ENCODE results near the gene RASAL2.
"Not testable (repeated sequence)": the region's sequence is repeated elsewhere in the genome, so short reads cannot be mapped to it uniquely, and the experiment has no call there.

The RASAL2 gene

DNA sequence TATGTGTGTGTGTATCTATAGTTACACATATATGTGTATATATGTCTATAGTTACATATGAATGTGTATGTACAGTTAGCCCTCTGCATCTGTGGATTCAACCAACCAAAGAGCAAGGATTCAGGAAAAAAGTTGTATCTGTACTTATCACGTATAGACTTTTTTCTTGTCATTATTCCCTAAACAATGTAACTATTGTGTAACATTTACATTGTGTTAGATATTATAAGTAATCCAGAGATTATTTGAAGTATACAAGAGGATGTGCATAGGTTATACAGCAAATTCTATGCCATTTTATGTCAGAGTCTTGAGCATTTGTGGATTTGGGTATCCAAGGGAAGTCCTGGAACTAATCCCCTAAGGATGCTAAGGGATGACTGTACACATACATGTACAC is 71.3 kb downstream of the RASAL2 start:
- no peak for DNase-seq (ENCODE audit: low read depth in 2 of 2)

DNA sequence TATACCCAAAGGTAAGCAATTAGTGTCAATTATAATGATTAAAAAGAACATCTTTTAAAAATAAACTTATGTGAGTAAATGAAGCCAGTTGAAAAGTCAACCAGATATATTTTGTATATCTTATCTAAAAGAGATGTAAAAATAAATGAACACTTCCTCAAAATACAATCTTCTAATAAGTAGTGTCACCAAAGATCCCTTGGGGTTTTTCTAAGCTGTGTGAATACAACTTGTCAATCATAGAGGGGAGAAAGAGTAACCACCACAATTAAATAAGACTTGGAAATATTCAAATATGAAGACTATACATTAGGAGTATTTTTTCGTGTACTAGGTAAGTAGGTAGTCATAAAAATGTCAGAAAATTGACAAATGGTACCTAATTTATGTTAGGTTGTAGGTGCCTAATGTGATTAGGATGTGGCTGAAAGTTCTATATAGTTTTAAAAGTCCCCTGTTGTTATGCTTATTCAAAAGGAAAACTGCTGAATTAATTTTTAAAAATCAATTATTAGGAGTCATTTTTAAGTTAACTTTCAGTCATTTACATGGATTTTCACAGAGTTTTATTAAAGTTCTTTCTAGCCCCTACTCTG is 72.6 kb downstream of the RASAL2 start:
- no peak for DNase-seq (ENCODE audit: low read depth in 2 of 2)

DNA sequence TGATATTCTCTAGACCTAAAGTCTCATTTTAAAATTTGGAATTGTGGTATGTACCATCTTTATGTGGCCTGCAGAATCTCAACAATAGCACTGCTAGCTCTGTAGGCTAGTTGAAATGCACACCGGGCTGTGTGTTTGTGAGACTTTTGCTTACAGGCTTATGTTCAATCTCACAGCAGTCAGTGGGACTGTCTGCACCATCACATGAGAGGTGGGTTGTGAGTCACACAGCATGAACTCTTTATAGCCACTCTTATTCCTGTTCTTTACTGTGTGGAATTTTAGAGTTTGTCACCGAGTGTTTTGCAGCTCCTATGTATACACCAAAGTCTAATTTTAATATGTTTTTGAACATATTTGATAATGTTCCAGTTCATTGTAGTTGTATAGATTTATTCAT is 74.6 kb downstream of the RASAL2 start:
- DNase-seq (ENCODE audit: low read depth in 2 of 2): no peak

DNA sequence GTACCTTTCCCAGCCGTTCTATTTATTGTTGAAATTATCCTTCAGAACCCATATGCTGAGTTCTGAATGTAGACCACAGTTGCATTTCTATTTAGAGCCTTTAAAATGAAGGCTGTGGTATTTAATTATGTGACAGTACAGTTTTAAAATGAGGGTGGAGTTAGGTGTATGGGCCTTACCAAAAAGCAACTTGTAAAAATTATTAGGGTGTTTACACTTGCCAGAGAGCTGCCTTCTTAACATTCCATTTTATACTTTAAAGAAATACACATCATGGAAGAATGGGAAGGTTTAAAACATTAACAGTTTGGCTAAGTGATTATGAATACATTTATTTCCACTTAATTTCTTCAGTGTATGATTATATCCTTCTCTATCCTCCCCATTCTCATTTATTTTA is 75.7 kb downstream of the RASAL2 start:
- DNase-seq (ENCODE audit: low read depth in 2 of 2): no peak

DNA sequence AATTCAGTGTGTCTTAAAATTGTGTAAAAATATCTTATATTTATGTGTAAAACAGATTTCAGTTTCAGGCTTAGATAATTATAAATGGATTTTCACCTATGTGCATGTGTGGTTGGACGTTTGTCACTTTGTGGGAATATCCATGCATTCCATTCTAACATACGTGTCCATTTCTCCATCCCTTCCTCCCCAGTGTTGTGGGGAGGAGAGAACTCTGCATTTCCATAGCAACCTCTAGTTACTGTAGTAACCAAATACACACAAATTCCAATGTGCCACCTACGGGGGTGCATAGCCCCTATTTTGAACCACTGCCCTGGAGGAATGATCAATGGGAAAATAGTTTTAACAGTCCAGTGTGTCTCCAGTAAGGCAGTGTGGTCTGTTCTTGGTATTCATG is 79.0 kb downstream of the RASAL2 start:
- DNase-seq (ENCODE audit: low read depth in 2 of 2): no peak

DNA sequence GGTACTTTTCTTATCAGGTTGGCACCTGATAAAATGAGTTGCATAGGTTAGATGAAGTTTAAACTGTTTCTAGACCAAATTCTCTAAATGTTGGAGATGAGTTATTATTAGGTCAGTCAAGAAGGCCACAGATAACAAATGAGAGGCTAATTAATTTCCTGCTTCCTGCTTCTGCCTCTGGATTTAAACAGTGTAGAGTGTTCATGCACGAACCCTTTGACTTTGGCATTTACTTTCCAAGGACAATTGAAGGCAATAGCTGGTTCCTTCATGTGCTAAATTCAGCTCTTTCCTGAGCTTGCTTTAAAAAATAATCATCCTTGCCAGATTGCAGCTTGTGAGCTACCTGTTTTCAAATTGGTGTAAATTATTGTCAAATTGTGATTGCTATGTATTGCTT is 80.6 kb downstream of the RASAL2 start:
- DNase-seq (ENCODE audit: low read depth in 2 of 2): no peak

DNA sequence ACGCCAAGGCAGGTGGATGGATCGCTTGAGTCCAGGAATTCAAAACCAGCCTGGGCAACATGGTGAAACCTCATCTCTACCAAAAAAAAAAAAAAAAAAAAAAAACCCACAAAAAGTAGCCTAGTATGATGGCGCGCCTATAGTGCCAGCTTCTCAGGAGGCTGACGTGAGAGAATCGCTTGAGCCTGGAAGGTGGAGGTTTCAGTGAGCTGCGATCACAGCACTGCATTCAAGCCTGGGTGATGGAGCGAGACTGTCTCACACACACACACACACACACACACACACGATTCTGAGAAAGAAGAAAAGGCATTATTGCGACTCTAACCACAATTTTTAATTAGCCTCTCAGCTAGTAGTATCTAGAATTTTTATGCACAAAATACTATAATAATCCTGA is 86.5 kb downstream of the RASAL2 start:
- no peak for DNase-seq (ENCODE audit: low read depth in 2 of 2)

DNA sequence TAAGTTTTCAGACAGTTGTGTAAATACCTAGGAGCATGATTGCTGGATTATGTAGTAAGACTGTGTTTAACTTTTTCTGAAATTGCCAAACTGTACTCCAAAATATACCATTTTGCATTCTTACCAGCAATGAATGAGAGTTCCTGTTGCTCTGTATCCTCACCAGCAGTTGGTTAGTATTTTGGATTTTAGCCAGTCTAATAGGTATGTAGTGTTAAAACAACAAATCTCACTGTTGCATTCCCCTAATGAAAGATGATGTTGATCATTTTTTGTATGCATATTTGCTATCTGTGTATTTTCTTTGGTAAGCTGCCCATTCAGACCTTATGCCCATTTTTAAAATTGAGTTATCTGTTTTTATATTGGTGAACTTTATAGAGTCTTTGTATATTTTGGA is 89.9 kb downstream of the RASAL2 start:
- DNase-seq (ENCODE audit: low read depth in 2 of 2): no peak

DNA sequence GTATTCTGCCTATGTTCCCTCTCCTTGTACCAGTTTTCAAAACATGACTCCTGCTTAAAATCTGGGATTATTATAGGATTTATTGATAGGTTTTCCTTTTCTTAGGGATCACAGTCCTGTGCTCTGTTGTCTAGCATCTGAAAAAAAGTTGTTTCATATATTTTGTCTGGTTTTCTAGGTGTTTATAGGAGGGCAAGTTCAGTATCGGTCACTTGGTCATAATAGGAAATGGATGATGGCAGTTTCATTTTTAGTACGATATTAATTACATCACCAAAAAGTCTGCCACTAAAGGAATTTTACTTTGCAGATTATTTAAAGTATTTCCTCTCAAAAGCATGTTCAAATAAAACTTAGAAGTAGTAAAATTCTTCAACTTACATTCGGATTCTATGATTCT is 94.4 kb downstream of the RASAL2 start:
- no peak for DNase-seq (ENCODE audit: low read depth in 2 of 2)

DNA sequence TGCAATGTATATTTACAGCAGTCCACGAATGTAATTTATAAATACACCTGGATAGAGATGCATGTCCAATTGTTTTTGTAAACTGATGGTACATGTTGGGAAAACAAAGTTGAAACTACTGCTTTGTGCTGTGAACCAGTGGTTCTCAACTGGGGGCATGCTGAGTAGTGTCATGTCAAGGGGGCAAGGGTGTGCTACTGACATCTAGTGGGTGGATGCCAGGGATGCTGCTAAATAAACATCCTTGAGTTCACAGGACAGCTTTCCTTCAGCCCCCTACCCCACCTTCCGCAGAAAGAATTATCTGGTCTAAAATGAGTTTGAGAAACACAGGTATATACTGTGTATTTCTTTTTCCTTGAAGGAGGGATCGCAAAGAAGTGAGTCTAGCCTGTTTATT is 95.9 kb downstream of the RASAL2 start:
- DNase-seq (ENCODE audit: low read depth in 2 of 2): no peak

DNA sequence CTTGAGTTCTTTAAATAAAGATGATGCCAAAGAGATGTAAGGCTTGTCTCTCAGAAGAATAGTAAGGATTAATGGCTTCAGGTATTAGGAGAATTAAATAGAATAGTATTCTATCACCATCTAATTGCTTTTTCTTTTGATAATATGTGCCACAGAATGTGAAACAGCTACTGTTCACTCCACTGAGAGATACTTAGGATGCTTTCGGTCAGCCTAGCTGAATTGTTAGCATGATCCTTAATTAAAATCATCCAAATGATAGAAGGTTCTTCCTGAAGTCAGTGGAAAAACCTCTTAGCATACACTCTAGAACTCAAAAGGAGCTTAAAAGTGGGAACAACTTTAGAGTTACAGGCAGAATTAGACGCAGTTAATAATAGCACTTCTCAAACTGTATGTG is 97.0 kb downstream of the RASAL2 start:
- DNase-seq (ENCODE audit: low read depth in 2 of 2): no peak

DNA sequence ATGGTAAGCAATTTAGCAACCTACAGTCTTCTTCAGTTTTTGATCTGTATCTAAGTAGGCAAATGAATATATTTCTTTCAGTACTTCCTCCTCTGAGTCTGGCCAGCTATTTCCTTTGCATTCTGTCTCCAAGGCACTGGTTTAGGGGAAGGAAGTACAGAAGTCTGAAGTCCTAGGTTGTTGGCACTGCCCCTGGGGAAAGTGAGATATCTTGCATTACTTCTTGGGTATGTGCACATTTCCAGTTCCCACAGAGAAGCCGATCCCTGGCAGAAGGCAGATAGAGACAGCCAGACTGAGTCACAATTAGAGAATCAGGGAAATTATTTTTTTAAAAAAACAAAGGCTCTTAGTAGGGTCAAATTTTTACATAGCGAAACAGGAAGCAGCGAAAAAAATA is 98.8 kb downstream of the RASAL2 start:
- DNase-seq (ENCODE audit: low read depth in 2 of 2): no peak

DNA sequence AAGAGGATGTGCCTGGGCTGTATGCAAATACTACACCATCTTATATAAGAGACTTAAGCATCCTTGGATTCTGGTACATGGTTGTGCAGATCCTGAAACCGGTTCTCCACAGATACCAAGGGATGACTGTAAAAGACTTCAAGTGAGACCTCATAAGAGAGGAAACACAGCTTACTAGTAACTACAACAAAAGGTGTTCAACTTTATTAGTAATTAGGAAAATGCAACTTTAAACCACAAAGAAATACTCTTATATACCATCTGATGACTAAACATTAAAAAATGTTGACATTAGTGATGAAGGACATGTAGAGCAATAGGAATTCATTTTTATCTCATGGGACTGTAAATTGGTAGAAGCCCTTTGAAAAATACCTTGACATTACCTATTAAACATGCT is 102.7 kb downstream of the RASAL2 start:
- no peak for DNase-seq (ENCODE audit: low read depth in 2 of 2)

DNA sequence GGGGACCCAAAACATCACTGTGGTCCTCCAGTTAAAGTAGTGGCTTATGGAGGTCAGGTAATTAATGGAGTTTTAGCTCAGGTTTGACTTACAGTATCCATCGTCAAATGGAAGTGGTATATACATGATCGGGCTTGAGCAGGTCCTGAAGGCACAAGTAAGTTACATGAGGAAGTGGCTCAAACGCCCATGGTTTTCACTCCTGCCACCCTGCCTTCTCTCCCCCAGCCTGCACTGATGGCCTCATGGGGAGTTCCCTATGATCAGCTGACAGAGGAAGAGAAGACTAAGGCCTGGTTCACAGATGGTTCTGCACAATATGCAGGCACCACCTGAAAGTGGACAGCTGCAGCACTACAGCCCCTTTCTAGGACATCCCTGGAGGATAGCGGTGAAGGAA is 108.2 kb downstream of the RASAL2 start:
- not testable (repeated sequence) for DNase-seq (ENCODE audit: low read depth in 2 of 2)

DNA sequence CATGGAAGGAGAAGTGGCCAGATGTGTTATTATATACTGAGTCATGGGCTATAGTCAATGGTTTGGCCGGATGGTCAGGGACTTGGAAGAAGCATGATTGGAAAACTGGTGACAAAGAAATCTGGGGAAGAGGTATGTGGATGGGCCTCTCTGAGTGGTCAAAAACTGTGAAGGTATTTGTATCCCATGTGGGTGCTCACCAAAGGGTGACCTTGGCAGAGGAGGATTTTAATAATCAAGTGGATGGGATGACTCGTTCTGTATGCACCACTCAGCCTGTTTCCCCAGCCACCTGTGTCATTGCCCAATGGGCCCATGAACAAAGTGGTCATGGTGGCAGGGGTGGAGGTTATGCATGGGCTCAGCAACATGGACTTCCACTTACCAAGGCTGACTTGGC is 108.6 kb downstream of the RASAL2 start:
- DNase-seq (ENCODE audit: low read depth in 2 of 2): not testable (repeated sequence)

DNA sequence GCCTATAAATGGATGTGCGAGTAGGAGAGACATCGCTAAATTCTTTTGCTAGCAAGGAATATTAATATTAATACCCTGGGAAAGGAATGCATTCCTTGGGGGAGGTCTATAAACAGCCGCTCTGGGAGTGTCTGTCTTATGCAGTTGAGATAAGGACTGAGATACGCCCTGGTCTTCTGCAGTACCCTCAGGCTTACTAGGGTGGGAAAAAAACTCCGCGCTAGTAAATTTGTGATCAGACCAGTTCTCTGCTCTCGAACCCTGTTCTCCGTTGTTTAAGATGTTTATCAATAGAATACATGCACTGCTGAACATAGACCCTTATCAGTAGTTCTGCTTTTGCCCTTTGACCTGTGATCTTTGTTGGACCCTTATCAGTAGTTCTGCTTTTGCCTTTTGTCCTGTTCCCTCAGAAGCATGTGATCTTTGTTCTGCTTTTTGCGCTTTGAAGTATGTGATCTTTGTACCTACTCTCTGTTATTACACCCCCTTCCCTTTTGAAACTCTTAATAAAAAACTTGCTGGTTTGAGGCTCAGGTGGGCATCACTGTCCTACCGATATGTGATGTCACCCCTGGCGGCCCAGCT is 114.5 kb downstream of the RASAL2 start:
- not testable (repeated sequence) for DNase-seq (ENCODE audit: low read depth in 2 of 2)

DNA sequence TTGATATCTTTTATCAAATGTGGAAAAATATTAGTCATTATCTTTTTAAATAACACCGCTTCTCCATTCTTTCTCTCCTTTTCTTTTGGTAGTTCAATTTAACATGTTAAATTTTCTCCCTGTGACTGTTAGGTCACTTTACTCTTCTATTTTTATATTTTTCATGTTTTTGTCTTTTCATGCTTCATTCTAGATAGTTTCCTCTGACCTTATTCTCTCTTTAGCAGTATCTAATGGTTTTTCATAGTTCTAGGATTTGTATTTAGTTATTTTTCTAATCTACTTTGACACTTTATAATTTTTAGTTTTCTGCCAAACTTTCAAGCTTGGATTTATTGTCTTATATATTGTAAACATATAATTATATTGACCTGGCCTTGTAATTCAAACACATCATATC is 116.0 kb downstream of the RASAL2 start:
- DNase-seq (ENCODE audit: low read depth in 2 of 2): no peak

DNA sequence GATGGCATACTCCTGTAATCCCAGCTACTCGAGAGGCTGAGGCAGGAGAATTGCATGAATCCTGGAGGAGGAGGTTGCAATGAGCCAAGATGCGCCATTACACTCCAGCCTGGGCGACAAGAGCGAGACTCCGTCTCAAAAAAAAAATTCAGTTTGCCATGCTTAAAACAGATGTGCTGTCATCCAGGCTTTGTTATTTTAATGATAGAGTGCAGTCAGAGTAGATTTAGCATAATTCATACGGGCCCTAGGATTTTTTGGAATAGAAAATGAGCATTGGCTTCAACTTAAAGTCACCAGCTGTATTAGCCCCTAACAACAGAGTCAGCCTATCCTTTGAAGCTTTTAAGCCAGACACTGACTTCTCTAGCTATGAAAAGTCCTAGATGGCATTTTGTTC is 124.6 kb downstream of the RASAL2 start:
- DNase-seq (ENCODE audit: low read depth in 2 of 2): no peak

DNA sequence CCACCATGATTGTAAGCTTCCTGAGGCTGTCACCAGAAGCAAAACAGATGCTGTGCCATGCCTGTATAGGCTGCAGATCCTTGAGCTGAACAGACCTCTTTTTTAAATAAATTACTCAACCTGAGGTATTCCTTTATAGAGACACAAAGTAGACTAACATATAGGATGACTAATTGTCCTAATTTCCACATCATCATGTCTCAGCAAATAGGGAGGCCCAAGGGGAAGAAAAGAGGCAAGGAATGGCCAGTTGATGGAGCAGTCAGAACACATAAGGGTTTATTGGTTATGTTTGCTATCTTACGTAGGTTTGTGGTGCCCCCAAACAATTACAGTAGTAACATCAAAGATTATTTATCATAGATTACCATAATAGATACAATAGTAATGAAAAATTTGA is 126.2 kb downstream of the RASAL2 start:
- DNase-seq (ENCODE audit: low read depth in 2 of 2): no peak

DNA sequence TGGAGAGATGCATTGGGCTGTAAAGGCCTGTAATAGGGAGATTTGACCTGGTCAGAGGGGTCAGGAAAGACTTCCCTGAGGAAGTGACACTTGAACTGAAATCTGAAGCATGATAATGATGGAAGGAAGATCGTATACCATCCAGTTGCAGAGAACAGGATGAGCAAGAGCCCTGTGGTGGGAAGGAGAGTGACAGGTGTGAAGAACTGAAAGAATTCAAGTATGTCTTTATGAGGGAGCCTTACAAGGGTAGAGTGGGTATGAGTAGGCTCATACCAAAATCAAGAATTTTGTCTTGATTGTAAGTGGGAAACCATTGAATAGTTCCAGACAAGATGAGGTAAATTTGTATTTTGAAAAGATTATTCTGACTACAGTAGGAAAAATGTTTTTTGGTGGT is 129.4 kb downstream of the RASAL2 start:
- no peak for DNase-seq (ENCODE audit: low read depth in 2 of 2)

DNA sequence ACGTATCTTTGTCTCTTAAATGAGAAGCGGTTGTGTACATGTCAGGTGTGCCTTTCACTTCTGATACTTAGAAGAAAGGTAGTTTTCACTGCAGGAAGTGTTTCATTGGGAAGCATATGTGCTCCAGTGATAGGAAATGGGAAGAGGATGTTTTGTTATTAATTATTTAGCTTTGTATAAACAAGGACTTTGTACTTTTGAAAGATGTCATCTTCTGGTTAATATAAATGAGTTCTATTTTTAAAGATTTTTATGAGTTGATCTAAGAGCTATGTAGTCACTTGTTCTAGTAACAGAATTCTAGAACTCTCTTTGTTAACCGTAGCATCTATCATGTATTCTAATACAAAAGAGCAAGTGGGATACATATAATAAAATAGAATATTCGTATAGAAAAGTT is 130.5 kb downstream of the RASAL2 start:
- no peak for DNase-seq (ENCODE audit: low read depth in 2 of 2)

DNA sequence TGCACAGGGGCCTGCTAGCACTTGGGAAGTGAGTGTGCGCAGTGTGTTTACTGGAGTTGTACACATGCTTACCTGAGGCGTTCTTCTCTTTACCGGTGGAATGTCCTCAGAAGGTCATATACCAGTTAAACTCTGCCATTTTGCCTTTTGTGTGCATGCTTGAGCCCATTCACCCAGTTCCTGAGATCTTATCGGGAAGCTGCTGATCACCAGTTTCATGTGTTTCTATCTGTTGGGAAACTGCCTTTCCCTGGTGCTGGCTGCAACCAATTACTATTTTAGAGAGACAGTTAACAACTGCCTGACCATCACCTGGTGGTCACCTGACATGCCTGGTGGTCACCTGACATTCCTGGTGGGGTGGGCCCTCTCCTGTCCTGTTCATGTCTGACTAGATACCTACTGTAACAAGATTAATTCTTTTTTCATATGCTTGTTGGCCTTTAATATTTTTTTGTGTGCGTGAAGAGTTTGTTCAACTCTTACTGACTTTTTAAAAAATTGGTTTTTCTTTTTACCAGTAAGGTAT is 137.0 kb downstream of the RASAL2 start:
- no peak for DNase-seq (ENCODE audit: low read depth in 2 of 2)

DNA sequence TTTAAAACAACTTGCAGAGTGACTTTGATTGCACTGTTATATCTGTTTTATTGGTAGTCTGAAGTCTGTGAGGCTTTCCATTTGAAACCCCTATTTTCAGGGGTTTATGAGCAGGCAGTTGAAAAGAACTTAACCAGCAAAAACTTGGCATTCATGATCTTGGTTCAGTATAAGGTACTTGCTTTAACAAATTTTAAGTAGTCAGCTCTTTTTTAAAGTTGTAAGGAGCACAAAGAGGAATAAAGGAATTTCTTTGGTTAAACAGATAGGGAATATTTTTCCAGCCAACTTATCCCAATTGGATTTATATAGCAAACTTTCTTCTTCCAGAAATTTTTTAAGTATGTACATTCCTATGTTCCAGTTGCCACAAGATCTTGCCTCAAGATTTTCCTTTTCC is 138.2 kb downstream of the RASAL2 start:
- DNase-seq (ENCODE audit: low read depth in 2 of 2): no peak

DNA sequence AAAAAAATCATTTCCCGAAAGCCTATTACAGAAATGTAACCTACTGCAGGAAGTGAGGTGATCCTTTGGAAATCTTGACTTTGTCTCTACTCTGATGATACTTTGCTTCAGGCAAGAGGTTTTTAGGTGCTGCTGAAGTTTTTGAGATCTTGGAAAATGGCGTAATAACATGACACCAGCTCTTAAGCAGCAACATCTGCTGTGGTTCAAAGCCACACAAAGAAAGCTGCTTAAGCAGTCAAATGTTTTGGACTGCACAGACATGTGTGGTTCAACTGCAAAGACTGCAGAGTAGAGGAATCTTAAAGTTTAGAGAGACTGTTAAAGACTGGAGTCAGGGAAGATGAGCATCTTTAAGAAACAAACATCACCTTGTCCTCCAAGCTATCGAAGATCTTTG is 139.0 kb downstream of the RASAL2 start:
- DNase-seq (ENCODE audit: low read depth in 2 of 2): no peak

Measured in activated CD8-positive, alpha-beta memory T cell treated with anti-CD3 and anti-CD28 coated beads for 4 hours (primary cell).